Embryonic facial prominence (tissue), 1 donor: Measurements from ENCODE around the gene SREBF1.

ENCODE experiments used
- DNase-seq: peaks from one replicate; pipeline ENCODE4 v3.0.0-alpha.2; 2016; ENCODE audit errors: extremely low spot score

Gene SREBF1

DNA sequence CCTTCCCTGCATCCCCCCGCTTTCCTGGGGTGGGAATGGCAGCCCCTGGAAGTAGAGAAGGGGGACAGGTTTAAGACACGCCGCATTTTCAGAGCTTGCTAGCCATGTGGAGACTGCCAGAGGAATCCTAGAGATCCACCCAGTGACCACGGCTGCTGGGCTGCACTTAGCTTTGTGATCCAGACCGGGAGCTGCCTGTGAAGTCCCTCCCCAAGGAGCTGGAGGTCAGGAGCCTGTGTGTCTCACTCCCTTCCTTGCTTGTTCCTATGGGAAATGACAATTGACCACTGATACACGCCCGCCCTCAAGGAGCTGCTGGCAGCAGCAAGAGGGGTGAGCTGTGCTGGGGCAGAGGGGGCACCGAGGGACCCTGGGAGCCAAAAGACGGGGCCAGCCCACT is 73.7 kb downstream of the SREBF1 start:
- DNase-seq: no peak

GRCh38 chr17:17762744-17763105 is 74.1 kb downstream of the SREBF1 start:
- no peak for DNase-seq
